BJ (cell line): ENCODE measurements around the gene MAP3K4. TPM values are rescaled to one million over a fixed set of nuclear protein-coding genes. Genes with fewer than 3 reads are reported as not detected.
A peak's percentile ranks its signal among the peaks of the same experiment; 100 is the strongest.

ENCODE experiments used
- CTCF ChIA-PET: fragments of 350-600 bp; formaldehyde crosslinking; extraction: SDS; loops from one replicate; lab custom pipeline; 2021; ENCODE audit warnings: antibody characterized with exemption, inconsistent platforms; lab: Yijun Ruan, JAX
- POLR2A ChIA-PET: fragments of 300-600 bp; sonication (Branson Sonifier 250); formaldehyde crosslinking; extraction: SDS; loops from one replicate; lab custom pipeline; 2021; ENCODE audit warnings: antibody characterized with exemption; lab: Charles Lee
- DNase-seq: peaks from one replicate; pipeline ENCODE4 v3.0.0-alpha.2; 2011; ENCODE audit warnings: low read depth
- H3K27me3 ChIP-seq: 2 replicates; pipeline ENCODE4 v1.6.0; 2011; ENCODE audit warnings: low read length; ENCODE audit not compliant: control insufficient read depth, insufficient read depth
- H3K36me3 ChIP-seq: 2 replicates; pipeline ENCODE4 v1.5.1; 2011; ENCODE audit warnings: low read length; ENCODE audit not compliant: control insufficient read depth, insufficient read depth
- H3K4me3 ChIP-seq: 2 replicates; pipeline ENCODE4 v1.5.1; 2011; ENCODE audit warnings: low read depth, mild to moderate bottlenecking, control low read depth, low read length
- polyA plus RNA-seq: library from polyadenylated mRNA; depleted of rRNA; stranded (reverse); fragments of >200 nt; gene quantifications from 2 replicates; pipeline ENCODE4 v1.2.3, GENCODE V29; 2011
- TF ChIP-seq, protein P1 (sequence below): IDR thresholded peaks from 2 replicates; pipeline ENCODE4 v1.5.1; 2011; ENCODE audit warnings: low read depth, mild to moderate bottlenecking, control low read depth, inconsistent platforms, low read length, moderate library complexity; ENCODE audit not compliant: insufficient read depth

Gene MAP3K4
- polyA plus RNA-seq, 1 experiment: 5.3 TPM

DNA sequence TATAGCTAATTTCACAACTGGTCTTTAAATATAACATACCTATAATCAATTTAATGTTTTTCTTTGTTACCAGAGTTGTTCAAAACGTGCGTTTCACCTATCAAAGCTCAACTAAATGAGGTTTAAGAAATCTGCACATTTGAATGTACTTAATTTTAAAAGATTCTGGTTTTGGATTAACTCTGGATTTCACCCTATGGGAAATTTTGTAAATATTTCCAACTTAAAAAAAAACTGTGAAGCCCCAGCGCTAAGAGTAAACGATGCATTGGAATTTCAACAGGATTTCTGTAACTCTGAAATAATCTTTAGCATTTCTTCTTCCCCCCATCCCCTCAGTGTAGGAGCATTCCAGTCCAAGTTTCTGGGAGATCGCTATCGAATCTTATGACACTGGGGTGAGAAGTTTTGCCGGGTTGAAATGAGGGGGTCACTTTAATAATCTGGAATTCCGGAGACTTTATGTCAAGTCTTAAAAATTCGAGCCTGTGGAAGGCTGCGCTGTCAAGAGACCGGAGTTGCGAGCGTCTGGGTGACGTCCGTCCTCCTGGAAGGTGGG lies 643 bp upstream of the MAP3K4 start:
- ChIA-PET CTCF (interaction anchor here (2.4 to 9.2 kb wide), 5 partner anchors 15 to 380 kb away, joined by 8 to 89 read pairs (median 18); no protein-coding TSS in a partner anchor), POLR2A (no interaction called here)
- peak overlapping the region; percentile 78 for H3K4me3 ChIP-seq
- TF ChIP-seq, protein P1, sequence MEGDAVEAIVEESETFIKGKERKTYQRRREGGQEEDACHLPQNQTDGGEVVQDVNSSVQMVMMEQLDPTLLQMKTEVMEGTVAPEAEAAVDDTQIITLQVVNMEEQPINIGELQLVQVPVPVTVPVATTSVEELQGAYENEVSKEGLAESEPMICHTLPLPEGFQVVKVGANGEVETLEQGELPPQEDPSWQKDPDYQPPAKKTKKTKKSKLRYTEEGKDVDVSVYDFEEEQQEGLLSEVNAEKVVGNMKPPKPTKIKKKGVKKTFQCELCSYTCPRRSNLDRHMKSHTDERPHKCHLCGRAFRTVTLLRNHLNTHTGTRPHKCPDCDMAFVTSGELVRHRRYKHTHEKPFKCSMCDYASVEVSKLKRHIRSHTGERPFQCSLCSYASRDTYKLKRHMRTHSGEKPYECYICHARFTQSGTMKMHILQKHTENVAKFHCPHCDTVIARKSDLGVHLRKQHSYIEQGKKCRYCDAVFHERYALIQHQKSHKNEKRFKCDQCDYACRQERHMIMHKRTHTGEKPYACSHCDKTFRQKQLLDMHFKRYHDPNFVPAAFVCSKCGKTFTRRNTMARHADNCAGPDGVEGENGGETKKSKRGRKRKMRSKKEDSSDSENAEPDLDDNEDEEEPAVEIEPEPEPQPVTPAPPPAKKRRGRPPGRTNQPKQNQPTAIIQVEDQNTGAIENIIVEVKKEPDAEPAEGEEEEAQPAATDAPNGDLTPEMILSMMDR: no peak
- no peak for DNase-seq
- H3K27me3 ChIP-seq: no peaks in the 10 kb centered on the region
- H3K36me3 ChIP-seq: no peaks in the 10 kb centered on the region; the same call in 1 of the 2 replicates

DNA sequence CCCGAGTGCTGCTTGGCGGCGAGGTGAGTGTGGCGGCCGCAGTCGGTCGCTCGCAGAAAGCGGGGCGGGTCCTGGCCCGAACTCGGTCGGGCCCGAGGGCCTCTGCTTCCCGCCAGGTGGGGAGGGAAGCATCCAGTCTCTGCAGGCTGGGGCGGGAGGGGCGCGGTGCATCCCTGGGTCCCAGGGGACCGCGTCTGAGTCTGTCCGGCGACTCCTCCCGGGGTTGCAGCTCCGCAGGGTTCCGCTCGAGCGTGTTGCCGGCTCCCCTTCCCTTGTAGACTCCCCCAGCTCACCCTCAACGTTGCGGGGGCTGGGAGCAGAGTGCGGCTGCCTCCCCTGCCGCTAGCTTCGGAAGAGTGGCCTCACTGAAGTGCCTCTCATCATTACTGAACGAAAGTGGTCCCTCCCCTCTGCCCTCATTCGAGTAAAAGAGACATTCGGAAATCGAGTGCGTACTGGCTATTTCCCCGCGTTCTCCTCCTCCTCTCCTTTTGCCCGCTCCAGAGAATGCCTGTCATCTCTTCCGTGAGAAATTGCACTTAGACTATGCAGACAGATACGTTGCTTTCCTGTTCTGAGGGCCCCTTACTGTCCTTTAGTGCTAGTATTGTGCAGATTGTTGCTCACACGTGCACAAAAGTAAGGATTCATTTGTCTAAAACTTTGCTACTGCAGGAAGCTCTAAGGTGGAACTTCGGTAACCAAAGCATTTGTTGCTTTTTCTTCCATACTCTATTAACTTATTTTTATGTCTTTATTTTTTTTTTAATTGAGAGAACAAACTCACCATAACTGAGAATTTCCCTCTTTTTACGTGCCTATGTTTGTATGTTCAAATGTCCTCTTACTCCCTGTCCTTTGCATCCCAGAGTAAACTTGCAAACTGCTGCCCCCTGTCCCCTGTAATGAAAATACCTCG lies 751 bp downstream of the MAP3K4 start:
- TF ChIP-seq, protein P1: peak; percentile 76
- Histone ChIP-seq H3K36me3 (no peaks in the 10 kb centered on the region; the same call in 1 of the 2 replicates), H3K27me3 (no peaks in the 10 kb centered on the region), H3K4me3 (peak overlapping the region; percentile 78)
- DNase-seq: no peak
- CTCF ChIA-PET: interaction anchor here (0.6 to 9.2 kb wide), 24 partner anchors 10 to 1081 kb away, joined by 3 to 89 read pairs (median 4); partner anchors contain the start of gene AGPAT4
- POLR2A ChIA-PET: interaction anchor here (0.6 kb wide), 1 partner anchor 78 kb away, joined by 4 read pairs; no protein-coding TSS in a partner anchor

DNA sequence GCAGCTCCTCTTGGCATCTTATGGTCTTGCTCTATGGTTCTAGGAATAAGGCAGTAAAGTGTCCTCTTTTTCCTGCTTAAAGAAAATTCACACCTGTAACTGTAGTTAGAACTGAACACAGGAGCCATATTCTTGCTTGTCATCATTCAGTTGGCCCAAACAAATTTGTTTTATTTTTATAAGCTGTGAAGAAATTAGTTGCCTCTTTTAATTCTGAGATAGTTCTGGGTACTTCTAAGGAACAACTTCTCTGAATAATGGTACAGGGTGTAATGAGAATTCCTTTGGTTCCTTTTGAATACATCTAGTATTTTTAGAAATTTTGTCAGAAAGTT lies 1.4 kb downstream of the MAP3K4 start:
- CTCF ChIA-PET: interaction anchor here (0.7 to 9.2 kb wide), 20 partner anchors 9 to 381 kb away, joined by 3 to 89 read pairs (median 4); no protein-coding TSS in a partner anchor
- Histone ChIP-seq H3K4me3 (no peak overlapping the region), H3K36me3 (no peaks in the 10 kb centered on the region; the same call in 1 of the 2 replicates), H3K27me3 (no peaks in the 10 kb centered on the region)
- TF ChIP-seq, protein P1: no peak
- POLR2A ChIA-PET: interaction anchor here (0.6 kb wide), 1 partner anchor 79 kb away, joined by 4 read pairs; no protein-coding TSS in a partner anchor
- DNase-seq: no peak

DNA sequence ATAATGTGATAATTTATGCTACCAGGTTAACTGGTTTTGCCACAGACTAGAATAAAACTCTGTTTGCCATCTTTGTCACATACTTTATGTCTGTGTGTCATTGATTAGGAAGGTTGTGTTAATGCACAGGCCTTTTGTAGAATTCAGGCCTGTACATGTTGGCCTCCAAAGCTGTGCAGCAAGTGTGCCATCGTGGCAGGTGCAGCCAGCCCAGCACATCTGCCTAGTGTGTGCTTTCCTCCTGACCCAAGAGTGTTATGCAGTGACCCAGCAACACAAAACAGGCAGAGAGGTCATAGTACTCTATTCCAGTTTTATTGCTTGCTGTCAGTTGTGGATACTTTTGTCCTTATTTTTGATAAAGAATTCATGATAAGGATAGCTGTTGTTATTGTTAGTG lies 3.7 kb downstream of the MAP3K4 start:
- TF ChIP-seq, protein P1: no peak
- H3K4me3 ChIP-seq: no peak overlapping the region
- CTCF ChIA-PET: interaction anchor here (9.2 kb wide), 1 partner anchor 65 kb away, joined by 89 read pairs; no protein-coding TSS in a partner anchor

DNA sequence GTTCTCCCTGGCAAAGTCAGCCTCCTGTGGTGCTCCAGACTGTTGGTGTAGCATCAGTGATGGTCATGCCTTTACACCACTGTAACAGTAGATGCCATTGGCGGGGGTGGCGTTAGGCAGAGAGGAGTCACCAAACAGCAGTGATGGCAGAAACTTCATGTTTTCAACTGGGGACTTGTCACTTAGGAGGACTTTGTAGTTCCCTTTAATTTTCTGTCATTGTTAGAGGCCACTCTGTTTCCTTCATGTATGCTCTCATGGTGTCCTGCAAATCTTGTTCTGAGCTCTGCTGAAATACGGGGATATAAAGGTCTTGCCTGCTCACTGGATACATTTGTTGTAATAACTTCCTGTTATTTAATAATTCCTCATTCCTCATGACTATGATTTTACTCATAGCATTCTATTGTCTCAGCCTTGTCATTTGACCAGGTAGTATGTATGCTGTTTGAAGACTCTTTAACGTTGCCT lies 4.6 kb downstream of the MAP3K4 start:
- TF ChIP-seq, protein P1: no peak
- POLR2A ChIA-PET: interaction anchor here (0.7 kb wide), 1 partner anchor 25 kb away, joined by 3 read pairs; no protein-coding TSS in a partner anchor
- Histone ChIP-seq H3K36me3 (no peaks in the 10 kb centered on the region; the same call in 1 of the 2 replicates), H3K4me3 (no peak overlapping the region), H3K27me3 (no peaks in the 10 kb centered on the region)
- DNase-seq: no peak
- CTCF ChIA-PET: interaction anchor here (9.2 kb wide), 1 partner anchor 66 kb away, joined by 89 read pairs; no protein-coding TSS in a partner anchor

More for the DNA sequence above, 3.7 kb downstream of the MAP3K4 start:
- DNase-seq: no peak
- H3K27me3 ChIP-seq: no peaks in the 10 kb centered on the region
- POLR2A ChIA-PET: interaction anchor here (0.7 kb wide), 1 partner anchor 26 kb away, joined by 3 read pairs; no protein-coding TSS in a partner anchor
- H3K36me3 ChIP-seq: no peaks in the 10 kb centered on the region; the same call in 1 of the 2 replicates
